ENCODE results near the gene OR52K1.
"Not testable (repeated sequence)": the region's sequence is repeated elsewhere in the genome, so short reads cannot be mapped to it uniquely, and the experiment has no call there.

Gene OR52K1

GRCh38 chr11:4491878-4492606 is 9.6 kb downstream of the OR52K1 start:
- no peak for DNase-seq (ENCODE audit: low read depth)

DNA sequence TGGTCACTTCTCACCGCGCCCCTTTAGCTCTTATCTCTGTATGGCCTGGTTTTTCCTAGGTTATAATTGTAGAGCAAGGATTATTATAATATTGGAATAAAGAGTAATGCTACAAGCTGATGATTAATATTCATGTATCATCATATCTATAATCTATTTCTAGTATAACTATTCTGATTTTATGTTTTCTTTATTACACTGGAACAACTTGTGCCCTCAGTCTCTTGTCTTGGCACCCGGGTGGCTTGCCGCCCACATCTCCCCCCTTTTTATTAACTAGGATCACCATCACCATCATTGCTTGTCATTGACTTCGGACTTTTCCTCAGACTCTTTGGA is 11.0 kb downstream of the OR52K1 start:
- DNase-seq (ENCODE audit: low read depth) = no peak

- no peak for DNase-seq (ENCODE audit: low read depth)
Measured at GRCh38 chr11:4495487-4495886, 13.0 kb downstream of the OR52K1 start.

GRCh38 chr11:4495986-4496385 is 13.5 kb downstream of the OR52K1 start:
- no peak for DNase-seq (ENCODE audit: low read depth)

GRCh38 chr11:4496557-4497248 is 14.3 kb downstream of the OR52K1 start:
- DNase-seq (ENCODE audit: low read depth) = no peak

DNA sequence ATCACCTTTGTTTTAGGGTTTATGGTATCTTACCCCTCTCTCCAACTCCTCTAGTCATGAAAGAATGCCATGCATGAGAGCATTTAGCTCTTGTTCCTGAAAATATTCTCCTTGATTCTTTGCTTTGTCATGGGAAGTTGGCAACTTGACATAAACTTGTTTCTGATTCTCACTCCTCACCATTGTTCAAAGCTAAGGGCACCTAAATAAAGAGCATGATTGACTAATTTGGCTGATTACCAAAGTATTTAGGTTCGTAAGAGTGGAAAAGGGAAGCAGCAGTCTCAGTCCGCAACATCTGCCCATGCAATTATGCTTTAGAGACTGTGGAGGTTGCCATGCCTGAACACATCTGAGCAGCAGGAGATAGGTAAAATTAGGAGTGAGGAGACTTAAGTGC is 26.4 kb downstream of the OR52K1 start:
- DNase-seq (ENCODE audit: low read depth) = no peak

- no peak for DNase-seq (ENCODE audit: low read depth)
Measured at GRCh38 chr11:4511282-4512245, 29.1 kb downstream of the OR52K1 start.

- no peak for DNase-seq (ENCODE audit: low read depth)
Measured at GRCh38 chr11:4514196-4514595, 31.8 kb downstream of the OR52K1 start.

DNA sequence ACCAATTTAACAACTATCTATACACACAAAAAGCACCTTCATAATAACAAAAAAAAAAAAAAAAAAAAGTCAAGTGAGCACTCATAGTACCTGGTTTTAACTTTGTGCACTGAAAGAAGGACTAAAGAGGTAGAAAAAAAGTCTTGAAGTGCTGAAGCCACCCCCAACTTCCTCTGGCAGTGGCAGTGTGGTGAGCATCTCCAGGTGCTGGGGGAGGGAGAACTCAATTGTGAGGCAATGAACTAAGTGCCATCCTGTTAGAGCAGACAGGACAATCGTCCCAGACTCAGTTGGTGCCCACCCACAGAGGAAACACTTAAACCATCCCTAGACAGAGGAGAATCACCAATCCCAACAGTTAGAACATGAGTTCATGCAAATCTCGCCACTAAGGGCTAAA is 39.9 kb downstream of the OR52K1 start:
- no peak for DNase-seq (ENCODE audit: low read depth)

- no peak for DNase-seq (ENCODE audit: low read depth)
Measured at GRCh38 chr11:4522752-4523151, 40.3 kb downstream of the OR52K1 start.

- DNase-seq (ENCODE audit: low read depth) = no peak
Measured at GRCh38 chr11:4523666-4524065, 41.2 kb downstream of the OR52K1 start.

DNA sequence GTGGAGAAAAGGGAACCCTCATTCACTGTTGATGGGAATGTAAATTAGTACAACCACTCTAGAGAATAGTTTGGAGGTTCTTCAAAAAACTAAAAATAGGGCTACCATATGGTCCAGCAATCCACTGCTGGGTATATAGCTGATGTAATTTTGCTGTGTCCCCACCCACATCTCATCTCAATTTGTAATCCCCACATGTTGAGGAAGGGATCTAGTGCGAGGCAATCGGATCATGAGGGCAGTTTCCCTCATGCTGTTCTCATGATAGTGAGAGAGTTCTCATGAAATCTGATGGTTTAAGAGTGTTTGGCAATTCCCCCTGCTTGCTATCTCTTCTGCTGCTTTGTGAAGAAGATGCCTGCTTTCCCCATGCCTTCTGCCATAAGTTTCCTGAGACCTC is 45.5 kb downstream of the OR52K1 start:
- DNase-seq (ENCODE audit: low read depth) = no peak

DNA sequence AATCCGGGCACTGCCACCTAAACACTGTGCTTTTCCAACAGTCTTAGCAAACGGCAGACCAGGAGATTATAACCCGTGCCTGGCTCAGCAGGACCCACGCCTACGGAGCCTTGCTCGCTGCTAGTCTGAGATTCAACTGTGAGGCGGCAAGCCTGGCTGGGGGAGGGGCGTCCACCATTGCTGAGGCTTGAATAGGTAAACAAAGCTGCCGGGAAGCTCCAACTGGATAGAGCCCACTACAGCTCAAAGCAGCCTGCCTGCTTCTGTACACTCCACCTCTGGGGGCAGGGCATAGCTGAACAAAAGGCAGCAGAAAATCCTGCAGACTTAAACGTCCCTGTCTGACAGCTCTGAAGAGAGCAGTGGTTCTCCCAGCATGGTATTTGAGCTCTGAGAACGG is 49.2 kb downstream of the OR52K1 start:
- DNase-seq (ENCODE audit: low read depth) = not testable (repeated sequence)

DNA sequence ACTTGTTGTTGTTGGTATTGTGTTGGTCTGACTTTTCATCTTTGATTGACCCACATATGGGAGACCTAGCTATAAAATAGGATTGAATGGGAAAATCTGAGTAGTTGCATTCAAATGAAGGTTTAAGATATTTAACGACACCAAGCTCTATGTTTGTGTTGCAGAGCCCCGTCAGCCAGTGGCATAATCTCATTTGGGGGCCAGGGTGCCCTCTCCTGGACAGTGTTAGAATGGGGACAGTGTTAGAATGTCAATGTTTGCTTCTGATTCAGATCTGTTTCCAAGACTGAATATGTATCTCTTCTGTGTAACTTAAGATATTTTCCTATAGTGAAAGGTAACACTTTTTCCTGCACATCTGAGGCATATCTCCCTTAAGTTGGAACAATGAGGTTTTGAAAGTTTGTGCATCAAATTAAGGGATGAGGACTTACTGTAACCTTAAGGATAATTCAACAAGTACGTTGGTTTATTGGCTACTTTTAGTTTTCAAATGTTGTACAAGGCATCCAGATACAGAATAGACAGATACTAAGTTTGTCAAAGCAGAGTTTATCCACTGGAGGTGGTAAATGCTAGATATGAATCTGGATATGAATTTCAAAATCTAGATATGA is 57.3 kb downstream of the OR52K1 start:
- no peak for DNase-seq (ENCODE audit: low read depth)

- DNase-seq (ENCODE audit: low read depth) = no peak
Measured at GRCh38 chr11:4541071-4541470, 58.6 kb downstream of the OR52K1 start.
